COLO668 (cell line): ENCODE data around the gene ANKS1B.

Experiments used
- DNase-seq: peaks from one replicate; lab custom pipeline; 2025; ENCODE audit not compliant: unreplicated experiment; lab: John Stamatoyannopoulos, UW

The ANKS1B gene

GRCh38 chr12:98709022-98709421 is 1275.7 kb downstream of the ANKS1B start:
- no peak for DNase-seq

- DNase-seq: no peak
These were observed 1283.6 kb downstream of the ANKS1B start for GRCh38 chr12:98701166-98701565.

GRCh38 chr12:98699586-98699985 is 1285.2 kb downstream of the ANKS1B start:
- no peak for DNase-seq

GRCh38 chr12:98698603-98699463 is 1285.9 kb downstream of the ANKS1B start:
- DNase-seq: peak; percentile 62

- no peak for DNase-seq
These were observed 1287.5 kb downstream of the ANKS1B start for GRCh38 chr12:98697209-98697608.

- DNase-seq: no peak
These were observed 1288.6 kb downstream of the ANKS1B start for GRCh38 chr12:98696036-98696646.

- DNase-seq: no peak
These were observed 1293.4 kb downstream of the ANKS1B start for GRCh38 chr12:98691351-98691750.

GRCh38 chr12:98686603-98687002 is 1298.1 kb downstream of the ANKS1B start:
- DNase-seq: no peak
